Suppressor macrophage treated with lipopolysaccharide for 1 hour (primary cell): ENCODE results near the gene FXYD4.
A peak's percentile ranks its signal among the peaks of the same experiment; 100 is the strongest.
"Not testable (repeated sequence)": the region's sequence is repeated elsewhere in the genome, so short reads cannot be mapped to it uniquely, and the experiment has no call there.

Experiments used
- DNase-seq, 3 donors: peaks; one replicate each; pipeline ENCODE4 v3.0.0-alpha.2; 2020 to 2022

FXYD4 gene

GRCh38 chr10:43376828-43377423, 5.5 kb downstream of the FXYD4 start:
- DNase-seq = no peak

DNA sequence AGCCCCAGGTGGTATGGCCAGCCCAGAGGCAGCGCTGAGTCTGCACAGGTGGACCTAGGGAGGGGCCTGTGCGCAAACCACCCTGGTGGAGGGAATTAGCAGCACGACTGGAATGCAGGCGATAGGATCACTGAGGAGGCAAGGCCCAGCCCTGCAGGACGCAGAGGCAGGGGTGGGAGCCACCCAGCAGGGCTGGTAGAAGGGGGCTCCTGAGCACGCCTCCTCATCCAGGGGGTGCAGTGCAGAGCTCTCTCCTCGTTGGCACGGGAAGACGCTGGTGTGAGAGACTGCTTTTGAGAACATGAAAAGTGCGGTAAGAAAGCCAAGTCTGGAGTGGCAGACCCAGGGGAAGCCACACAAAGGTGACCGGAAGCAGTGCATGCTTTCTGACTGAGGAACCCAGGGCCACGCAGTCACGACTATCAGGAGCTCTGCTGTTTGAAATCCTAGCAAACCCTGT, 6.0 kb downstream of the FXYD4 start:
- DNase-seq = no peak

GRCh38 chr10:43380610-43381222, 9.3 kb downstream of the FXYD4 start:
- DNase-seq = no peak

- no peak for DNase-seq
Measured at GRCh38 chr10:43383204-43383971, 12.0 kb downstream of the FXYD4 start.

DNA sequence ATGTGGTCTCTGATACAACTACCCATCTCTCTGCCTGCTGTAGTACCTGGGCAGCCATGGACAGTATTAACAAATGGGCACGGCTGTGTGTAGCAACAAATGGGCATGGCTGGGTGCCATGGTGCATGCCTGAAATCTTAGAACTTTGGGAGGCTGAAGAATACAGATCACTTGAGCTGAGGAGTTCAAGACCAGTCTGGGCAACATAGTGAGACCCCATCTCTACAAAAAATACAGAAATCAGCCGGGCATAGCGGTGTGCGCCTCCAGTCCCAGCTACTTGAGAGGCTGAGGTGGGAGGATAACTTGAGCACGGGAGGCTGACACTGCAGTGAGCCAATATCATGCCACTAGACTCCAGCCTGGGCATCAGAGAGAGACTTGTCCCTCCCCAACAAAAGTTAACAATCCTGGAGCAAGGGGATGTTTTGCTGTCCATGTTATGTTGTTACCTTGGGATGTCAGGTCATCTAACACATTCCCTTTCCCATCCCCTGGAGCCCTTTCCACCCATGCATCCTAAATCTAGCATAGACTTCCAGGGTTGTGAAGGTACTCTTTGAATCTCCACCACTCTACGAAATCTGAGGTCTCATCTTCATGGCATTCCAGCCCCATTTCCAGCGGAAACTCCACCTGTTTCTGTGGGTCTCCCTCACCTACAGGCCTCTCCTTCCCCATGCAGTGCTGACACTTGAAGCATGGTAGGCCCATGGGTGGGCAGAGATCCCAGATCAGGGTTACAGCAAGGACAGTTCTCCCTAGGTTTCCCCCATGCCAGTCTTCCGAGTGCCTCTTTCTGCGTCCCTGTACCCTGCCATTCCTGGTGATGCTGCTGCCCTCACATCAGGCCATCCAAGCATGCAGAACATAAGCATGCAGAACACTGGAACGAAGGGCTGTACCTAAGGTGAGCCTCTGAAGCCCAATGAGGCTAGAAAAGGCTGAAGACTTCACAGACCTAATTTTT, 13.1 kb downstream of the FXYD4 start:
- DNase-seq = no peak

GRCh38 chr10:43385412-43386004, 14.1 kb downstream of the FXYD4 start:
- no peak for DNase-seq

DNA sequence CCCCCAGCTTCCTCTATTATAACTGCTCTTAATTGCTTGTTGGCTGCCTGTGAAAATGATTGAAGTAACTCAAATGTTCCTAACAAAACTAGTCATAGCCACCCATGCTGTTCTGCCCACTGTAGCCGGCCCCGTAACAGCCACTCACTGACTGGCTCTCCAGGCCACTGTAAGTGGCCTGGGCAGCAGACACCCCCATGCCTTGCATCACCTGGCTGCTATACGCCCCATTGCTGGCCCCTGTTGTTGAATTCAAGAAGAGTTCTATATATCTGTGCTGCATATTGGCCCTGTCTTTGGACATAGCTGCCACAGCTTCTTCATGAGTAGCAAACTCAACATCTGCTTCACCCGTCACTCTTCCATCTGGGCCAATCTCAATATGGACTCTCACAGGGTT, 15.1 kb downstream of the FXYD4 start:
- no peak for DNase-seq

DNA sequence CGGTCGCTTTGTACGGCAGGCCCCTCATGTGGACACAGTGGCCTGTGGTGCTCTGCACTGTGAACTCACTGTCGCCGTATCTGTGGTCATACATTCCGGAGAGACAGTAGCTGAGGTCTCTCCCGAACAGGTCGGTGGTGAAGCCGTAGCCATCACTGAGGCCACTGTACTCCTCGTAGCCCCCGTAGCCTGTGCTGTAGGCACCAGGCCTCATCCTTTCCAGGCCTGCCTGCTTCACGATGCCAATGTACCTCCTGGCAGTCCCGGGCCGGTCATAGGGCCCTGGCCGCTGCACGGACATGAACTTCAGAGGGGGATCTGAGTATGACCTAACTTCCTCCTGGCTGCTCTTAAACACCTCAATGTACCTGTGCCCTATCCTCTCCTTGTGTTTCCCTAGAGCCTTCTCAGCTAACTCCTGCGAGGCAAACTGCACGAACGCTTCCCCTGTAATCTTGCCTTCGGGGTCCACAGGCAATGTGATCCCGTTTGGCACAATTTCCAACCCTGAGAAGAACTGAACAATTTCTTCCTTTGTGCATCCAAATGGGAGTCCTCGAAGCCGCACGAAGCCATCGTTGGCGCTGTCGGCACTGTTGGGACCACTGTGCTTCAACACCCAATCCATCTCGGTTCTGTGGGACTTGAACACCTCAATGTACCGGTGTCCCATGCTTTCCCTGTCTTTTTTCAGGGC, 15.7 kb downstream of the FXYD4 start:
- no peak for DNase-seq

GRCh38 chr10:43387678-43388032, 16.2 kb downstream of the FXYD4 start:
- no peak for DNase-seq

DNA sequence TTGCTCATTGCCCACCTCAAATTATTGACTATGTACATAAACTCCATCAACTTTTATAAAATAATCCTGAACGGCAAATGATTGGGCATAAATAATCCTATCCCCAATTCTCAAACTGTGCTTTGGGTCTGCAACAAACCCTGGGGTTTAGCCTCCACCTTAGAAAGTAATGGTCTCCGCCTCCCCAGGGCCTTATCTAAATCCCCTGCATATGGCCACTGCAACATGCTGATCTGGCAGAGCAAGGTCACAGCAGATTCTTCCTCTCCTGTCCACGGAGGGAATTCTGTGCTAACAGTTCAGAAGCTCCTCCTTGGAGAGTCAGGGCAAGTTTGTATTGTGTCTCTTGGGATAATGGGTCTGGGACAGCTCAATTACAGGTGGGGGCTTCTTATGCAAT, 18.4 kb downstream of the FXYD4 start:
- DNase-seq = no peak

GRCh38 chr10:43390333-43390732, 18.9 kb downstream of the FXYD4 start:
- no peak for DNase-seq

DNA sequence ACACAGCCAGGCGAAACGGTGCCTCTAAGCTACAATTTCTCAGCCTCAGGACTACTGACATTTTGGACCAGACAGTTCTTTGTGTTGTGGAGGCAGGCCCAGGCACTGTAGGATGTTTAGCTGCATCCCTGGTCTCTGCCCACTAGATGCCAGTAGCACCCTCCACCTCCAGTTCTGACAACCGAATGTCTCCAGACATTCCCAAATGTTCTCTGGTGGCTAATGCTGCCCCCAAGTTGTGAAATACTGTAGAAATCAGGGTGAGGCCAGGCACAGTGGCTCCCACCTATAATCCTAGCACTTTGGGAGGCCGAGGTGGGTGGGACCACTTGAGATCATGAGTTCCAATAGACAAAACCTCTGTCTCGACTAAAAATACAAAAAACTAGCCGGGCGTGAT, 19.3 kb downstream of the FXYD4 start:
- peak; percentile 46 to 53 (median 47) for DNase-seq

GRCh38 chr10:43391496-43391895, 20.1 kb downstream of the FXYD4 start:
- no peak for DNase-seq

GRCh38 chr10:43392748-43393147, 21.3 kb downstream of the FXYD4 start:
- no peak for DNase-seq

DNA sequence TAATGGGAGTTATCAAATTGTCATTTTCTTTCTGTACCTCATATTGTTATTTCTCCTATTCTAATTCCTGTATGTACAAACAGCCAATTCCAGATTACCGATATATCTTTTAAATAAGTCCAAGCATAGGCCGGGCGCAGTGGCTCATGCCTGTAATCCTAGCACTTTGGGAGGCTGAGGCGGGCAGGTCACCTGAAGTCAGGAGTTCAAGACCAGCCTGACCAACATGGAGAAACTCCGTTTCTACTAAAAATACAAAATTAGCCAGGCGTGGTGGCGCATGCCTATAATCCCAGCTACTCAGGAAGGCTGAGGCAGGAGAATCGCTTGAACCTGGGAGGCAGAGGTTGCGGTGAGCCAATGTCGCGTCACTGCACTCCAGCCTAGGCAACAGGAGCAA, 21.8 kb downstream of the FXYD4 start:
- not testable (repeated sequence) for DNase-seq

DNA sequence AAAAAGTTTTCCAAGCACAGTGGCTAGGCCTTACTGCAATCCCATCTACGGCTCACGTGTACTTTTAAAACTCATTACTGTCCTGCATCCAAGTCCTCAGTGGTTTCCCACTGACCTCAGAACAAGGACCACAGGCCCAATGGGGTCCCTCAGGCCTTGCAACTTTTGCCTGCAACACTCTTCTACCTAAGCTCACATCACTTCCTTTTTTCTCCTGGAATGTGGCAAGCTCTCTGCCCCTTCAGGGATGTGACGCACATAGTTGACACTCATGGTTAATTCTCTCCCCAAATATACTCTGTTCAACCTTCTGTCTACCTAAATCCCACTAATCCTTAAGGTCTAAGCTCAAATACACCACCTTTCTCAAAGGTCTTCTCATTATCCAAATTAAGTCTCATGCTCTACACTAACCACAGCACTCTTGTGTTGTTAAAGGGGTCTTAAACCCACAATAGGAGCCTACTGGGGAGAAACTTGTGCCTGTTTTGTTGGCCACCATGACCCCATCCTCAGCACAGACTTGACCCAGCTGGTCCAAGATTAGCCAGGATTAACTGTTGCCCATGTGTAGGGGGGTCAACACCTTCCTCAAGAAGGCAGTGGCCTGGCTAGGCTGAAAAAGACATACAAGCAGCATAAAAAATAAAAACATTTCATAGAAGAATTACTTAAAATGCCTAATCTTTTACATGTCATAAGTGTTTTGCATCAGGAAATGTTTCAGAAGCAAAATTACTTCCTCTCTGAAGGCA, 22.3 kb downstream of the FXYD4 start:
- DNase-seq = peak; percentile 35 to 55 (median 44)

- DNase-seq = no peak
Measured at GRCh38 chr10:43394868-43395267, 23.4 kb downstream of the FXYD4 start.

- DNase-seq = no peak
Measured at GRCh38 chr10:43395571-43396060, 24.2 kb downstream of the FXYD4 start.

- DNase-seq = peak; percentile 63 to 86 (median 76)
Measured at GRCh38 chr10:43396061-43396927, 24.9 kb downstream of the FXYD4 start.
